Naive B cell (primary cell): ENCODE results near the gene CAMK1. TPM values are rescaled to one million over a fixed set of nuclear protein-coding genes. Genes with fewer than 3 reads are reported as not detected.

Experiments
- ATAC-seq, 2 donors: fragments of 150-1000 bp; cut with Tn5 transposase; 2 replicates each; pipeline ENCODE4 v1.10.0; 2021; ENCODE audit warnings: low read depth in 2 of 2, mild to moderate bottlenecking in 2 of 2, moderate library complexity in 2 of 2
- DNase-seq: peaks from one replicate; pipeline ENCODE4 v3.0.0; 2022
- H3K27ac Mint-ChIP-seq, 6 donors: one replicate each; pipeline ENCODE4 v1.8.0; 2020 to 2022; ENCODE audit warnings: mild to moderate bottlenecking in 6 of 6, mixed read lengths in 6 of 6, moderate library complexity in 5 of 6, inconsistent platforms in 2 of 6
- H3K27me3 Mint-ChIP-seq, 3 donors: one replicate each; pipeline ENCODE4 v1.8.0; 2021 to 2022; ENCODE audit warnings: mixed read lengths in 3 of 3, mild to moderate bottlenecking in 1 of 3
- H3K36me3 Mint-ChIP-seq, 2 donors: one replicate each; pipeline ENCODE4 v1.8.0; 2020 to 2022; ENCODE audit warnings: mixed read lengths in 2 of 2, inconsistent platforms in 1 of 2, mild to moderate bottlenecking in 1 of 2
- H3K4me1 Mint-ChIP-seq, 3 donors: one replicate each; pipeline ENCODE4 v1.8.0; 2020 to 2022; ENCODE audit warnings: mixed read lengths in 3 of 3, inconsistent platforms in 1 of 3, mild to moderate bottlenecking in 1 of 3, moderate library complexity in 1 of 3
- H3K4me3 Mint-ChIP-seq, 8 donors: one replicate each; pipeline ENCODE4 v1.8.0; 2020 to 2022; ENCODE audit warnings: mild to moderate bottlenecking in 8 of 8, mixed read lengths in 8 of 8, moderate library complexity in 8 of 8, inconsistent platforms in 2 of 8
- H3K9me3 Mint-ChIP-seq, 7 donors: one replicate each; pipeline ENCODE4 v1.8.0; 2020 to 2022; ENCODE audit warnings: mixed read lengths in 7 of 7, mild to moderate bottlenecking in 5 of 7, inconsistent platforms in 2 of 7, moderate library complexity in 1 of 7
- polyA plus RNA-seq, 6 donors: library from polyadenylated mRNA; unstranded; fragments of 300-500 nt; fragmentation: Illumina TruSeq; gene quantifications; one replicate each; pipeline ENCODE4 v1.2.3, GENCODE V29; 2021; ENCODE audit warnings: low read depth in 6 of 6

CAMK1 gene
- polyA plus RNA-seq, 6 donors from 2014 or later, result 0.26 to 2.3 (median 1.2) TPM; not detected in 1

DNA sequence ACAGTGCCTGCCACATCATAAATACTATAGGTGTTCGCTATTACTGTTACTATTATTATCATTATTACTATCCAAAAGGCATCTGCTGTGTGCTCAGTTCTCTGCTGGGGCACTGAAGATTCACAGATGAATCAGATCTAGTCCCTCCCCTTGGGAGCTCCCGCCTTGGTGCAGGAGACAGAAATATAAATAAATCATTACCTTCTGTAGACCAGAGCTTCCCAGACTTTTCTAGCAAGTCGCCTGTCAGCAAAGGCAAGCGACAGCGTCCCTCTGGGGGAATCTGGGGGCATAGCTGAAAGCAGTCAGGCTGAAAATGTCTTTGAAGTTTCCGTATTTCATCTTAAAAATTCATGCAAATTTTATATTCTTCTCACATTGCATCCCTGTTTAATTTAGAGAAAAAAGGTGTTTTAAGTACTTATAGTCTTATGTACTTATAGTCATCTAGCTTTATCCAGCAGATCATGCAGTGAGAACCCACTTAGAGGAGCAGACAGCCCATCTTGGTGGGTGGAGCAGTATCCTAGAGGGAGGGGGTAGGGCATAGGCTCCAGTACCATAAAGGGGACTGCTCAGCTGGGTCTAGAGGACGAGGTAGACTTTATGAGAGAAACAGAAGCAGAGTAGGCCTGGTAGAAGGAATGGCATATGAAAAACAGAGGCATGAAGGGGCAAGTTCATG lies 48.6 kb downstream of the CAMK1 start:
- peak; percentile 23 to 49 for ATAC-seq
- peak overlapping the region in 6 of 8 donors; percentile 4 to 68 (median 30) for H3K4me3 Mint-ChIP-seq
- no peaks in the 10 kb centered on the region for H3K27me3 Mint-ChIP-seq
- H3K36me3 Mint-ChIP-seq, result no peaks in the 10 kb centered on the region
- H3K4me1 Mint-ChIP-seq, result peaks cover 9 to 12% (median 10%) of the 10 kb centered on the region in 3 donors
- no peaks in the 10 kb centered on the region for H3K9me3 Mint-ChIP-seq
- no peak for DNase-seq
- H3K27ac Mint-ChIP-seq, result peak overlapping the region in 4 of 6 donors; percentile 39 to 76 (median 64)

- H3K36me3 Mint-ChIP-seq, result no peaks in the 10 kb centered on the region
- H3K9me3 Mint-ChIP-seq, result no peaks in the 10 kb centered on the region
- H3K4me1 Mint-ChIP-seq, result peaks cover 9 to 19% (median 10%) of the 10 kb centered on the region in 3 donors
- H3K27ac Mint-ChIP-seq, result no peak overlapping the region
- H3K4me3 Mint-ChIP-seq, result no peak overlapping the region
- no peak for DNase-seq
- H3K27me3 Mint-ChIP-seq, result peaks cover 0 to 7% (median 5%) of the 10 kb centered on the region in 3 donors
- ATAC-seq, result no peak
Observed at GRCh38 chr3:9718118-9718517, 51.6 kb downstream of the CAMK1 start.

DNA sequence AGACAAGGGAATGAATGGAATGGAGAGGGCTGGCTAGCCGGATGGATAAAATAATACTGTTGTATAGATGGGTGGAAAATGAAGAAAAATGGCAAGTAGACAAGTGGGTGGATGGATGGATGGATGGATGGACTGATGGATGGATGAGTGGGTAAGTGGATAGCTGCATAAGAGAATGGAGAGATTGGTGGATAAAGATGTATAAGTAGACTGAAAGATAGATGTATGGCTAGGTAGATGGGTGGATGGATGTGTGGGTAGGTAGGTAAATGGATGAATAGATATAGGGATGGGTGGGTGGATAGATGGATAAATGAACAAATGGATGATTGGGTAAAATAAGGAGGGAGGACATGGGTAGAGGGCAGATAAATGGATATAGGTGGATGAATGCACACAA lies 52.2 kb downstream of the CAMK1 start:
- no peaks in the 10 kb centered on the region for H3K9me3 Mint-ChIP-seq
- H3K4me3 Mint-ChIP-seq, result no peak overlapping the region
- H3K36me3 Mint-ChIP-seq, result no peaks in the 10 kb centered on the region
- ATAC-seq (no peak), DNase-seq (no peak)
- H3K27ac Mint-ChIP-seq, result peak overlapping the region in 1 of 6 donors; percentile 93
- peaks cover 9 to 19% (median 10%) of the 10 kb centered on the region in 3 donors for H3K4me1 Mint-ChIP-seq
- peaks cover 0 to 12% (median 10%) of the 10 kb centered on the region in 3 donors for H3K27me3 Mint-ChIP-seq

DNA sequence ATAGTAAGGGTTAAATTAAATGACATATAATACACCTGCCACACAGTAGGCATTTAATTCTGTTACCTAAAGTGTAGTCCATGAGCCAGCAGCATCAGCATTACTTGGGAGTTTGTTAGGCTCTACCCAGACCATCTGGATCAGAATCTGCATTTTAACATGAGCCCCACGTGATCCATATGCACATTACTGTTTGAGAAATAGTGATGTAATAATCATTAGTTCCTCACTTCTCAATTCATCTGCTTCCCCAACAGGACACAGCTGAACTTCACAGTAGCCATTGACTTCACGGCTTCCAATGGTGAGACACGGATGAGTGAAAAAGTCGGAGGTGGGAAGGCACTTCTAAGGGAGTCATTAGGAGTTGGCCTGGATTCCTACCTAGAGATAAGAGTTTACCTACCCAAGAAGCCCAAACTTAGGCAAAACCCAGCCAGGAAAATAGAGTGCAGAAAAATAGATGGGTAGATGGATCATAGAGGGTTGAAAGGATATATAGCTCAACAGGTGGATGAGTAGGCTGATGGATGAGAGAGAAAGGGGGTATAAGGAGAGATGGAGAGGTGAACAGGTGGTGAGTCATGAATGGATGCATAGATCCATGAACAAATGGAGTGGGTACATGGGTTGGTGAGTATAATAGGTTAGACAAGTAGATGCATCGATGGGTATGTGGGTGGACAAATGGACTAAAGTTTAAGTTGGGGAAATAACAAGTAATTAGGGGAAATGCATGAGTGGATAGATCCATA lies 52.8 kb downstream of the CAMK1 start:
- no peak for ATAC-seq
- no peaks in the 10 kb centered on the region for H3K9me3 Mint-ChIP-seq
- H3K4me1 Mint-ChIP-seq, result peaks cover 9 to 19% (median 10%) of the 10 kb centered on the region in 3 donors
- H3K4me3 Mint-ChIP-seq, result no peak overlapping the region
- peak overlapping the region in 1 of 6 donors; percentile 28 for H3K27ac Mint-ChIP-seq
- DNase-seq, result no peak
- no peaks in the 10 kb centered on the region for H3K36me3 Mint-ChIP-seq
- H3K27me3 Mint-ChIP-seq, result peaks cover 0 to 12% (median 11%) of the 10 kb centered on the region in 3 donors

DNA sequence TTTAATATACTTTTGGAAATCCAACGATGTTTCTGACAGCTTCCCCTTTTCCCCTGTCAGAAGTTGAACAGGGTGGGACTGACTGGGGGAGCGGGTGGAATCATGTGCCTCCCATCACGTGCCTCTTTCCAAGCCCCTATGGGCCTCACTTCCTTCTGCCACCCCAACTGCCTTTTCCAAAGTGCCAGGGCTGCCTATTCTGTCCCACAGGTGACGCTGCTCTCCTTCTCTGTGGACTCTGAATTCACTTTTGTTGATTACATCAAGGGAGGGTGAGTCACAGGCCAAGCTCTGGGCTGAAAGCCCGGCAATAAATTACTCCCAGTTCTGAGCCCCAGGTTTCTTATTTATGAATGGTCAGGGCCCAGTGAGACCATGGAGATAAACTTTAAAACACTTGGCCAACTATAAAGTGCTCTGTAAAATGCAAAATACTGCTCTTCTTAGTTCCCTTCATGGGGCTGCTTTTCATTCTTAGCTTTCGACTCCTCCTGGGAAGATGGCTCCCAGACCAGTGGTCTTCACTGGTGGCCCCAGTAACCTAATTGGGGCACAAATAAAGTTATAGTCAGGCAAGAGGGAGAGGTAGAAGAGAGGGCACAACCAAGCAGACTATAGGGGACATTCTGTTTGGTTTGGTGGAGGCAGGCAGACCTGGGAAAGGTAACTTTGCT lies 53.8 kb downstream of the CAMK1 start:
- peaks cover 0 to 16% (median 15%) of the 10 kb centered on the region in 3 donors for H3K27me3 Mint-ChIP-seq
- DNase-seq (no peak), ATAC-seq (peak; percentile 20 to 54)
- H3K4me3 Mint-ChIP-seq, result no peak overlapping the region
- peak overlapping the region in 3 of 6 donors; percentile 25 to 52 (median 33) for H3K27ac Mint-ChIP-seq
- H3K36me3 Mint-ChIP-seq, result no peaks in the 10 kb centered on the region
- peaks cover 0 to 9% (median 4%) of the 10 kb centered on the region in 3 donors for H3K4me1 Mint-ChIP-seq
- H3K9me3 Mint-ChIP-seq, result no peaks in the 10 kb centered on the region

- no peak overlapping the region for H3K4me3 Mint-ChIP-seq
- no peaks in the 10 kb centered on the region for H3K9me3 Mint-ChIP-seq
- H3K36me3 Mint-ChIP-seq, result no peaks in the 10 kb centered on the region
- peaks cover 0 to 22% (median 16%) of the 10 kb centered on the region in 3 donors for H3K27me3 Mint-ChIP-seq
- ATAC-seq (no peak), DNase-seq (no peak)
- no peak overlapping the region for H3K27ac Mint-ChIP-seq
- H3K4me1 Mint-ChIP-seq, result peaks cover 0 to 7% (median 4%) of the 10 kb centered on the region in 3 donors
Observed at GRCh38 chr3:9715136-9715535, 54.6 kb downstream of the CAMK1 start.

DNA sequence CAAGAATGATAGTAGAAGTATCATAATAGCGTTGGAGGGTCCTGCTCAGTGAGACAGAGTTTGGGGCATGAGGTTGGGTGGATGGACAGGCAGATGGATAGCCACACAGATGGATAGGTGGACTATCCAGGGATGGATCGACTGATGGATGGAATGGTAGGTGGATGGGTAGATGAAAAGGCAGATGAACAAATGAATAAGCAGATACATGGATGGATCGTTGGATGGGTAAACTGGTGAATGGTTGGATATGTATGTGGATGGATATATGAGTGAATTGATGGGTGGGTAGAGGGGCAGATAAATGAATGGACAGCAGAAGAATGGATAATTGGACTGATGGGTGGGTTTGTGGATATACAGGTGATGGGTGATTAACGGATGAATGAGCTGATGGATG lies 56.6 kb downstream of the CAMK1 start:
- H3K27ac Mint-ChIP-seq, result peak overlapping the region in 1 of 6 donors; percentile 37

GRCh38 chr3:9712415-9712814 lies 57.3 kb downstream of the CAMK1 start:
- Mint-ChIP-seq H3K27me3 (peaks cover 1 to 22% (median 16%) of the 10 kb centered on the region in 3 donors), H3K36me3 (no peaks in the 10 kb centered on the region), H3K9me3 (no peaks in the 10 kb centered on the region), H3K4me1 (peaks cover 0 to 7% (median under 1%) of the 10 kb centered on the region in 3 donors), H3K27ac (no peak overlapping the region), H3K4me3 (no peak overlapping the region)
- ATAC-seq (no peak), DNase-seq (no peak)

More for the DNA sequence above, 56.6 kb downstream of the CAMK1 start:
- peaks cover 0 to 7% (median 4%) of the 10 kb centered on the region in 3 donors for H3K4me1 Mint-ChIP-seq
- no peak overlapping the region for H3K4me3 Mint-ChIP-seq
- peaks cover 0 to 22% (median 16%) of the 10 kb centered on the region in 3 donors for H3K27me3 Mint-ChIP-seq
- ATAC-seq (no peak), DNase-seq (no peak)
- no peaks in the 10 kb centered on the region for H3K9me3 Mint-ChIP-seq
- no peaks in the 10 kb centered on the region for H3K36me3 Mint-ChIP-seq

- H3K27me3 Mint-ChIP-seq, result peaks cover 8 to 39% (median 32%) of the 10 kb centered on the region in 3 donors
Observed at GRCh38 chr3:9710174-9710739, 59.5 kb downstream of the CAMK1 start.

More at GRCh38 chr3:9710174-9710739, 59.5 kb downstream of the CAMK1 start:
- Mint-ChIP-seq H3K9me3 (peaks cover 0 to 6% (median 0%) of the 10 kb centered on the region in 7 donors), H3K4me1 (peaks cover 3 to 6% (median 4%) of the 10 kb centered on the region in 3 donors), H3K27ac (no peak overlapping the region), H3K36me3 (peaks cover 7 to 11% of the 10 kb centered on the region in 2 donors), H3K4me3 (no peak overlapping the region)
- DNase-seq (no peak), ATAC-seq (no peak)

Other genes starting within 250 kb of the CAMK1 start
- under 1 TPM in 4 of 6 donors, not detected in 2; 0.06 to 0.30 (median 0.21) TPM for gene LHFPL4, start 216.1 kb downstream of the CAMK1 start, polyA plus RNA-seq
- 100 to 1,000 TPM in 1 of 6 donors, 10 to 100 TPM in 5; 78.2 to 148 (median 91.4) TPM for gene MTMR14, start 120.4 kb downstream of the CAMK1 start, polyA plus RNA-seq
- gene CPNE9, start 66.1 kb downstream of the CAMK1 start, polyA plus RNA-seq, result not detected
- 10 to 100 TPM in 2 of 6 donors, 1 to 10 TPM in 4; 3.0 to 22.0 (median 9.0) TPM for gene BRPF1, start 38.2 kb downstream of the CAMK1 start, polyA plus RNA-seq
- 10 to 100 TPM; 23.2 to 35.1 (median 30.1) TPM for gene OGG1, start 20.0 kb downstream of the CAMK1 start, polyA plus RNA-seq
- gene TADA3, start 22.5 kb upstream of the CAMK1 start, polyA plus RNA-seq, result 10 to 100 TPM; 39.7 to 67.1 (median 45.6) TPM
- 100 to 1,000 TPM; 263 to 316 (median 286) TPM for gene ARPC4, start 23.1 kb upstream of the CAMK1 start, polyA plus RNA-seq
- gene TTLL3, start 40.3 kb upstream of the CAMK1 start, polyA plus RNA-seq, result 1 to 10 TPM in 5 of 6 donors, not detected in 1; 2.7 to 7.6 (median 3.4) TPM
- 10 to 100 TPM; 56.7 to 76.4 (median 65.2) TPM for gene RPUSD3, start 74.1 kb upstream of the CAMK1 start, polyA plus RNA-seq
- under 1 TPM in 1 of 6 donors, not detected in 5; 0.36 TPM for gene CIDEC, start 110.3 kb upstream of the CAMK1 start, polyA plus RNA-seq
- gene JAGN1, start 120.7 kb upstream of the CAMK1 start, polyA plus RNA-seq, result 10 to 100 TPM; 53.2 to 70.4 (median 59.7) TPM
- not detected for gene IL17RE, start 132.9 kb upstream of the CAMK1 start, polyA plus RNA-seq
- gene IL17RC, start 147.2 kb upstream of the CAMK1 start, polyA plus RNA-seq, result 1 to 10 TPM; 3.9 to 9.1 (median 7.6) TPM
- 10 to 100 TPM; 16.5 to 60.6 (median 27.5) TPM for gene CRELD1, start 163.9 kb upstream of the CAMK1 start, polyA plus RNA-seq
- under 1 TPM; 0.22 to 0.82 (median 0.52) TPM for gene PRRT3, start 182.5 kb upstream of the CAMK1 start, polyA plus RNA-seq
- gene EMC3, start 216.9 kb upstream of the CAMK1 start, polyA plus RNA-seq, result 10 to 100 TPM; 43.5 to 72.0 (median 54.8) TPM